GM19372 (cell line): ENCODE data around the gene USP17L24.
"Not testable (repeated sequence)": the region's sequence is repeated elsewhere in the genome, so short reads cannot be mapped to it uniquely, and the experiment has no call there.

Experiments
- ATAC-seq: cut with Tn5 transposase; IDR thresholded peaks from one replicate; pipeline ENCODE4 v1.9.1; 2021; ENCODE audit warnings: mild to moderate bottlenecking, low read depth, moderate library complexity; ENCODE audit not compliant: unreplicated experiment

USP17L24 gene, protein sequence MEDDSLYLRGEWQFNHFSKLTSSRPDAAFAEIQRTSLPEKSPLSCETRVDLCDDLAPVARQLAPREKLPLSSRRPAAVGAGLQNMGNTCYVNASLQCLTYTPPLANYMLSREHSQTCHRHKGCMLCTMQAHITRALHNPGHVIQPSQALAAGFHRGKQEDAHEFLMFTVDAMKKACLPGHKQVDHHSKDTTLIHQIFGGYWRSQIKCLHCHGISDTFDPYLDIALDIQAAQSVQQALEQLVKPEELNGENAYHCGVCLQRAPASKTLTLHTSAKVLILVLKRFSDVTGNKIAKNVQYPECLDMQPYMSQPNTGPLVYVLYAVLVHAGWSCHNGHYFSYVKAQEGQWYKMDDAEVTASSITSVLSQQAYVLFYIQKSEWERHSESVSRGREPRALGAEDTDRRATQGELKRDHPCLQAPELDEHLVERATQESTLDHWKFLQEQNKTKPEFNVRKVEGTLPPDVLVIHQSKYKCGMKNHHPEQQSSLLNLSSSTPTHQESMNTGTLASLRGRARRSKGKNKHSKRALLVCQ

DNA sequence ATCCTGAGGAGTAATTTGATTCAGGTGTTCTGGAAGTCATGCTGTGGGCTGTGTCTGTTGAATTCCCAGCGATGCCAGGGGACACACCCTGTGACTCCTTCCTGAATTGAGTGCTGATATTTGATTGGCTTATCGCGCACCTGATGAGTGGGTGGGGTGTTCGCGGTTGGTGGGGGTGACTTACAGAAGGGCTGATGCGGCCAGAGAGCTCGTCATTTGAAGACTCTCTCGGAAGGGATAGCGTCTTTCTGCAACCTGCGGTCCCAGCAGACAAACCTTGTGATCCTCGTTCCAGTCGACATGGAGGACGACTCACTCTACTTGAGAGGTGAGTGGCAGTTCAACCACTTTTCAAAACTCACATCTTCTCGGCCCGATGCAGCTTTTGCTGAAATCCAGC, at the start of gene USP17L24:
Gene USP17L24, plus strand, starts transcription at position 301 of the 400 bp plus-strand sequence. Its CDS starts 0 bp downstream, at position 301.
- ATAC-seq: not testable (repeated sequence)

- not testable (repeated sequence) for ATAC-seq
Observed at GRCh38 chr4:9324191-9324590, 774 bp upstream of the USP17L24 start.

DNA sequence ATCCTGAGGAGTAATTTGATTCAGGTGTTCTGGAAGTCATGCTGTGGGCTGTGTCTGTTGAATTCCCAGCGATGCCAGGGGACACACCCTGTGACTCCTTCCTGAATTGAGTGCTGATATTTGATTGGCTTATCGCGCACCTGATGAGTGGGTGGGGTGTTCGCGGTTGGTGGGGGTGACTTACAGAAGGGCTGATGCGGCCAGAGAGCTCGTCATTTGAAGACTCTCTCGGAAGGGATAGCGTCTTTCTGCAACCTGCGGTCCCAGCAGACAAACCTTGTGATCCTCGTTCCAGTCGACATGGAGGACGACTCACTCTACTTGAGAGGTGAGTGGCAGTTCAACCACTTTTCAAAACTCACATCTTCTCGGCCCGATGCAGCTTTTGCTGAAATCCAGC, 4.6 kb downstream of the USP17L24 start, which contains the start of gene USP17L25:
Gene USP17L25, plus strand, starts transcription at position 301 of the 400 bp plus-strand sequence. Its CDS starts 0 bp downstream, at position 301.
- not testable (repeated sequence) for ATAC-seq

DNA sequence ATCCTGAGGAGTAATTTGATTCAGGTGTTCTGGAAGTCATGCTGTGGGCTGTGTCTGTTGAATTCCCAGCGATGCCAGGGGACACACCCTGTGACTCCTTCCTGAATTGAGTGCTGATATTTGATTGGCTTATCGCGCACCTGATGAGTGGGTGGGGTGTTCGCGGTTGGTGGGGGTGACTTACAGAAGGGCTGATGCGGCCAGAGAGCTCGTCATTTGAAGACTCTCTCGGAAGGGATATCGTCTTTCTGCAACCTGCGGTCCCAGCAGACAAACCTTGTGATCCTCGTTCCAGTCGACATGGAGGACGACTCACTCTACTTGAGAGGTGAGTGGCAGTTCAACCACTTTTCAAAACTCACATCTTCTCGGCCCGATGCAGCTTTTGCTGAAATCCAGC, 9.4 kb downstream of the USP17L24 start, which contains the start of gene USP17L26:
Gene USP17L26, plus strand, starts transcription at position 301 of the 400 bp plus-strand sequence. Its CDS starts 0 bp downstream, at position 301.
- ATAC-seq: not testable (repeated sequence)

- not testable (repeated sequence) for ATAC-seq
Observed at GRCh38 chr4:9339103-9339502, 14.1 kb downstream of the USP17L24 start, which contains the start of gene USP17L5. Gene USP17L5 (plus strand): TSS chr4:9339403. CDS start chr4:9339403, 0 bp downstream.

DNA sequence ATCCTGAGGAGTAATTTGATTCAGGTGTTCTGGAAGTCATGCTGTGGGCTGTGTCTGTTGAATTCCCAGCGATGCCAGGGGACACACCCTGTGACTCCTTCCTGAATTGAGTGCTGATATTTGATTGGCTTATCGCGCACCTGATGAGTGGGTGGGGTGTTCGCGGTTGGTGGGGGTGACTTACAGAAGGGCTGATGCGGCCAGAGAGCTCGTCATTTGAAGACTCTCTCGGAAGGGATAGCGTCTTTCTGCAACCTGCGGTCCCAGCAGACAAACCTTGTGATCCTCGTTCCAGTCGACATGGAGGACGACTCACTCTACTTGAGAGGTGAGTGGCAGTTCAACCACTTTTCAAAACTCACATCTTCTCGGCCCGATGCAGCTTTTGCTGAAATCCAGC, 18.9 kb downstream of the USP17L24 start, which contains the start of gene USP17L27:
Gene USP17L27, plus strand, starts transcription at position 301 of the 400 bp plus-strand sequence. Its CDS starts 0 bp downstream, at position 301.
- ATAC-seq: not testable (repeated sequence)

GRCh38 chr4:9348593-9348992, 23.6 kb downstream of the USP17L24 start, which contains the start of gene USP17L28:
Gene USP17L28 (plus strand): TSS chr4:9348893. CDS start chr4:9348893, 0 bp downstream.
- not testable (repeated sequence) for ATAC-seq

DNA sequence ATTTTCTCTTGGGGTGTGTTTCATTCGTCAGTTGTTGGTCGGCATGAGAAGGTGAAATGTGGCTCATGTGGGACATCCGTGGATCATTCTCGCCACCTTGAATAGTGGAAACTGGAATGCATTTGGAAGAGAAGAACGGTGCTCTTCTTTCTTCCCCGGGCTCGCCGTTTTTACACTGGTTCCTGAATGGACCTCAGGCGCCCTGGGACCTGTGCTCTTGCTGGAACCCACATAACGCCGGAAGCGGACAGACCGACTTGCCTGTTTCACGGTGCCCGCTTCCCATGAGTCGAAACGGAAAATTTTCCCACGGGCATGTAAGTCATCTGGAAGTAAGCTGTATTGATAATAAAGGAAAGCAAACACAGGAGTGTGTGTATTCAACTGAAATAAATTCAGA, 25.9 kb downstream of the USP17L24 start:
- not testable (repeated sequence) for ATAC-seq

DNA sequence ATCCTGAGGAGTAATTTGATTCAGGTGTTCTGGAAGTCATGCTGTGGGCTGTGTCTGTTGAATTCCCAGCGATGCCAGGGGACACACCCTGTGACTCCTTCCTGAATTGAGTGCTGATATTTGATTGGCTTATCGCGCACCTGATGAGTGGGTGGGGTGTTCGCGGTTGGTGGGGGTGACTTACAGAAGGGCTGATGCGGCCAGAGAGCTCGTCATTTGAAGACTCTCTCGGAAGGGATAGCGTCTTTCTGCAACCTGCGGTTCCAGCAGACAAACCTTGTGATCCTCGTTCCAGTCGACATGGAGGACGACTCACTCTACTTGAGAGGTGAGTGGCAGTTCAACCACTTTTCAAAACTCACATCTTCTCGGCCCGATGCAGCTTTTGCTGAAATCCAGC, 28.4 kb downstream of the USP17L24 start, which contains the start of gene USP17L29:
Gene USP17L29, plus strand, starts transcription at position 301 of the 400 bp plus-strand sequence. Its CDS starts 0 bp downstream, at position 301.
- ATAC-seq: not testable (repeated sequence)

DNA sequence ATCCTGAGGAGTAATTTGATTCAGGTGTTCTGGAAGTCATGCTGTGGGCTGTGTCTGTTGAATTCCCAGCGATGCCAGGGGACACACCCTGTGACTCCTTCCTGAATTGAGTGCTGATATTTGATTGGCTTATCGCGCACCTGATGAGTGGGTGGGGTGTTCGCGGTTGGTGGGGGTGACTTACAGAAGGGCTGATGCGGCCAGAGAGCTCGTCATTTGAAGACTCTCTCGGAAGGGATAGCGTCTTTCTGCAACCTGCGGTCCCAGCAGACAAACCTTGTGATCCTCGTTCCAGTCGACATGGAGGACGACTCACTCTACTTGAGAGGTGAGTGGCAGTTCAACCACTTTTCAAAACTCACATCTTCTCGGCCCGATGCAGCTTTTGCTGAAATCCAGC, 37.9 kb downstream of the USP17L24 start, which contains the start of gene USP17L30:
Gene USP17L30, plus strand, starts transcription at position 301 of the 400 bp plus-strand sequence. Its CDS starts 0 bp downstream, at position 301.
- not testable (repeated sequence) for ATAC-seq
